MM.1S (cell line): Measurements from ENCODE around the gene ZNF177.

Source experiments
- DNase-seq: peaks from one replicate; pipeline ENCODE4 v3.0.0-alpha.2; 2015
- H2AFZ ChIP-seq: fragments of 300-600 bp; sonication (generic); 2 replicates; pipeline ENCODE4 v1.6.0; 2016; ENCODE audit warnings: antibody characterized with exemption, low read length
- H3F3A ChIP-seq: fragments of 300-600 bp; sonication (generic); 2 replicates; pipeline ENCODE4 v1.6.1; 2016; ENCODE audit warnings: mild to moderate bottlenecking, antibody characterized with exemption, low read length, moderate library complexity, mixed read lengths; ENCODE audit not compliant: insufficient read depth
- H3K27ac ChIP-seq: fragments of 300-600 bp; sonication (generic); 2 replicates; pipeline ENCODE4 v1.5.1; 2016; ENCODE audit warnings: mild to moderate bottlenecking, low read length
- H3K27me3 ChIP-seq: fragments of 300-600 bp; sonication (generic); replicated peaks from 2 replicates; pipeline ENCODE4 v1.6.0; 2016; ENCODE audit warnings: low read length; ENCODE audit not compliant: insufficient read depth
- H3K36me3 ChIP-seq: fragments of 300-600 bp; sonication (generic); replicated peaks from 2 replicates; pipeline ENCODE4 v1.6.1; 2016; ENCODE audit warnings: mild to moderate bottlenecking, low read length, mixed read lengths; ENCODE audit not compliant: insufficient read depth
- H3K4me1 ChIP-seq: fragments of 300-600 bp; sonication (generic); 2 replicates; pipeline ENCODE4 v1.6.1; 2016; ENCODE audit warnings: low read length, mixed read lengths
- H3K4me2 ChIP-seq: fragments of 300-600 bp; sonication (generic); 2 replicates; pipeline ENCODE4 v1.6.0; 2016; ENCODE audit warnings: low read depth, low read length
- H3K4me3 ChIP-seq: fragments of 300-600 bp; sonication (generic); 2 replicates; pipeline ENCODE4 v1.5.1; 2016; ENCODE audit warnings: low read length, mixed read lengths
- H3K79me2 ChIP-seq: fragments of 300-600 bp; sonication (generic); 2 replicates; pipeline ENCODE4 v1.6.1; 2016; ENCODE audit warnings: mixed run types, low read length, mixed read lengths
- H3K9ac ChIP-seq: fragments of 300-600 bp; sonication (generic); 2 replicates; pipeline ENCODE4 v1.6.1; 2016; ENCODE audit warnings: low read length, mixed read lengths
- H3K9me2 ChIP-seq: fragments of 300-600 bp; sonication (generic); replicated peaks from 2 replicates; pipeline ENCODE4 v1.6.1; 2016; ENCODE audit warnings: mild to moderate bottlenecking, low read length, mixed read lengths; ENCODE audit not compliant: insufficient read depth
- H3K9me3 ChIP-seq: fragments of 300-600 bp; sonication (generic); replicated peaks from 2 replicates; pipeline ENCODE4 v1.6.1; 2016; ENCODE audit warnings: mild to moderate bottlenecking, low read length, mixed read lengths; ENCODE audit not compliant: insufficient read depth
- H4K20me1 ChIP-seq: fragments of 300-600 bp; sonication (generic); 2 replicates; pipeline ENCODE4 v1.6.1; 2016; ENCODE audit warnings: mild to moderate bottlenecking, low read length, moderate library complexity, mixed read lengths; ENCODE audit not compliant: insufficient read depth
- EZH2 ChIP-seq: fragments of 300-600 bp; sonication (generic); optimal IDR thresholded peaks from 2 replicates; pipeline ENCODE3; 2017; ENCODE audit warnings: low read depth, mild to moderate bottlenecking, antibody characterized with exemption, low read length, mixed read lengths
- EZH2phosphoT487 ChIP-seq: fragments of 300-600 bp; sonication (generic); IDR thresholded peaks from 2 replicates; pipeline ENCODE4 v1.6.1; 2018; ENCODE audit warnings: antibody characterized with exemption, low read length
- TF ChIP-seq, protein P1 (sequence below): fragments of 300-600 bp; sonication (generic); IDR thresholded peaks from 2 replicates; pipeline ENCODE4 v1.5.1; 2016; ENCODE audit warnings: antibody characterized with exemption, low read length, mixed read lengths

The ZNF177 gene

DNA sequence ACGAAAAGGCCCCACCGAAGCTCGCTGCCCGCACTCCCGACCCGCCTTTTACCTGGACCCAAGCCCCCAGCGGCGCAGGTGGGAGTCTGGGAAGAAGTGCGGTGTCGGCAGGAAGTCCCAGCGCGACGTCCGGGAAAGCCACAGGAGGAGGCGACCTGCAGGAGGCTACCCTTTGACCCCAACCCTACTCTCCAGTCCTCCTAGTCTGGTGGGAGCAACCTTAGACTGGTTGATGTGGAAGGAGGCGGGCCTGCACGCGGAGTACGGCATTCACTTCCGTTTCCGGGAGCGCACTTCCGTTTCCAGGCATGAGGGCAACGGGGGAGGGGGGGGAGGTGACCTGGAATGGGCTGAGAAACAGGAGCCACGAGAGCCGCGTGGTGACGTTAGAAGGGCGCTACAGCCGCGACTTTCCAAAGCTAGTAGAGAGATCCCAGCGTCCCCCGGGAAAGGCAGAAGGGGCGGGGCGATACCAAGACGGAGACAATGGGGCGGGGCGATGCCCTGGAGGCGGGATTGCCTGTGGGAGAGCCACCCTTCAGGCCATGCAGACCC lies 44.1 kb downstream of the ZNF177 start:
- Histone ChIP-seq H4K20me1 (no peaks in the 10 kb centered on the region), H3K79me2 (no peaks in the 10 kb centered on the region), H3K4me3 (no peak overlapping the region), H3K4me2 (no peak overlapping the region), H3K9me3 (no peaks in the 10 kb centered on the region), H3K27me3 (no peaks in the 10 kb centered on the region), H3F3A (no peaks in the 10 kb centered on the region), H3K4me1 (no peaks in the 10 kb centered on the region), H3K36me3 (no peaks in the 10 kb centered on the region; the same call in 1 of the 2 replicates), H3K27ac (no peak overlapping the region), H2AFZ (no peak overlapping the region), H3K9me2 (no peaks in the 10 kb centered on the region), H3K9ac (no peak overlapping the region)
- TF ChIP-seq EZH2phosphoT487 (no peak), EZH2 (no peak)
- TF ChIP-seq, protein P1, sequence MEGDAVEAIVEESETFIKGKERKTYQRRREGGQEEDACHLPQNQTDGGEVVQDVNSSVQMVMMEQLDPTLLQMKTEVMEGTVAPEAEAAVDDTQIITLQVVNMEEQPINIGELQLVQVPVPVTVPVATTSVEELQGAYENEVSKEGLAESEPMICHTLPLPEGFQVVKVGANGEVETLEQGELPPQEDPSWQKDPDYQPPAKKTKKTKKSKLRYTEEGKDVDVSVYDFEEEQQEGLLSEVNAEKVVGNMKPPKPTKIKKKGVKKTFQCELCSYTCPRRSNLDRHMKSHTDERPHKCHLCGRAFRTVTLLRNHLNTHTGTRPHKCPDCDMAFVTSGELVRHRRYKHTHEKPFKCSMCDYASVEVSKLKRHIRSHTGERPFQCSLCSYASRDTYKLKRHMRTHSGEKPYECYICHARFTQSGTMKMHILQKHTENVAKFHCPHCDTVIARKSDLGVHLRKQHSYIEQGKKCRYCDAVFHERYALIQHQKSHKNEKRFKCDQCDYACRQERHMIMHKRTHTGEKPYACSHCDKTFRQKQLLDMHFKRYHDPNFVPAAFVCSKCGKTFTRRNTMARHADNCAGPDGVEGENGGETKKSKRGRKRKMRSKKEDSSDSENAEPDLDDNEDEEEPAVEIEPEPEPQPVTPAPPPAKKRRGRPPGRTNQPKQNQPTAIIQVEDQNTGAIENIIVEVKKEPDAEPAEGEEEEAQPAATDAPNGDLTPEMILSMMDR, result no peak
- no peak for DNase-seq

DNA sequence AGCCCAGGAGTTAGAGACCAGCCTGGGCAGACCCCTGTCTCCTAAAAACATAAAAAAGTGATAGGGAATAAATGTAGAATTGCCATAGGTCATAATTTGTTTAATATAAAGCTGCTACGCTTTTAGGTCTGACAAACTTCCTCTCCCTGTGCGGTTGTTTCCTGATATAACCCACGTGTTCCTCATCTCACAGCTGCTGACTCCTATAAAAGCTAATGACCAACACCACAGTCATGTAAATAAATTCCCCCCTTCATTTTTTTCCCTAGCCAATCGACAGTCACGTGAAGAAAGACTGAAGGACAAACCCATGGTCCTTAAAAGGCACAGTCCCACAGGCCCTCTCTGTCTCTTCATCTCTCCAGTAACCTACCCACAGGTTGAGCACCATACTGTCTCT lies 45.0 kb downstream of the ZNF177 start:
- TF ChIP-seq EZH2 (no peak), EZH2phosphoT487 (no peak)
- TF ChIP-seq, protein P1, result no peak

DNA sequence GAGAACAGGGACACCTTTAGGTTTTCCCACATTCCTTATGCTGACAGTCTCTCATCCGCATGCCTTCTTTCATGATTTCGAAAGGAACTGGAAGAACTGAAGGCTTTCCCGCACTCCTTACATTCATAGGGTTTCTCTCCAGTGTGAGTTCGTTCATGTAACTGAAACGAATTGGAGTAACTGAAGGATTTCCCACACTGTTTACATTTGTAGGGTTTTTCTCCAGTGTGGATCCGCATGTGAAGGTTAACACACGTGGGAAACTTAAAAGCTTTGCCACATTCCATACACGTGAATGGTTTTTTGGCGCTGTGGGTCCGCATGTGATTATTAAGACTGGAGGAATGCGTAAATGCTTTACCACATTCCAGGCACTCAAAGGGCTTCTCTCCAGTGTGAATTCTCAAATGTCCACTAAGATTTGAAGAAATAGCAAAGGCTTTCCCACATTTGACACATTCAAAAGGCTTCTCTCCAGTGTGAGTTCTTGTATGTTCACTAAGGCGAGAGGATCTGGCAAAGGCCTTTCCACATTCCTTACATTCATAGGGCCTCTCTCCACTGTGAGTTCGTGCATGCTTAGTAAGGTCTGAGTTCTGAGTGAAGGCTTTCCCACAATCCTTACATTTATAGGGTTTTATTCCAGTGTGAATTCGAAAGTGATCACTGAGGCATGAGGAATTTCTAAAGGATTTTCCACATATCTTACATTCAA lies 50.6 kb downstream of the ZNF177 start:
- Histone ChIP-seq H2AFZ (no peak overlapping the region), H3K27me3 (no peaks in the 10 kb centered on the region), H3K79me2 (no peaks in the 10 kb centered on the region), H3K4me3 (no peak overlapping the region), H4K20me1 (no peaks in the 10 kb centered on the region), H3K4me2 (no peak overlapping the region), H3K9me2 (no peaks in the 10 kb centered on the region), H3F3A (no peaks in the 10 kb centered on the region), H3K36me3 (peaks cover 42% of the 10 kb centered on the region), H3K9me3 (no peaks in the 10 kb centered on the region), H3K4me1 (no peaks in the 10 kb centered on the region), H3K27ac (no peak overlapping the region), H3K9ac (no peak overlapping the region)
- no peak for DNase-seq
- TF ChIP-seq EZH2 (no peak), EZH2phosphoT487 (no peak)
- TF ChIP-seq, protein P1, result no peak

More for the DNA sequence above, 45.0 kb downstream of the ZNF177 start:
- no peak overlapping the region for H3K9ac ChIP-seq
- no peaks in the 10 kb centered on the region for H3F3A ChIP-seq
- H2AFZ ChIP-seq, result no peak overlapping the region
- no peaks in the 10 kb centered on the region for H3K79me2 ChIP-seq
- H3K27ac ChIP-seq, result no peak overlapping the region
- no peaks in the 10 kb centered on the region for H3K27me3 ChIP-seq
- H3K4me3 ChIP-seq, result no peak overlapping the region
- peak overlapping the region; percentile 25; the same call in 1 of the 2 replicates for H3K4me2 ChIP-seq
- H3K4me1 ChIP-seq, result no peaks in the 10 kb centered on the region
- no peaks in the 10 kb centered on the region for H3K9me2 ChIP-seq
- H3K9me3 ChIP-seq, result no peaks in the 10 kb centered on the region
- no peaks in the 10 kb centered on the region for H4K20me1 ChIP-seq
- peaks cover 2% of the 10 kb centered on the region; the same call in 1 of the 2 replicates for H3K36me3 ChIP-seq
- no peak for DNase-seq
